Omental fat pad (tissue), 4 donors: Measurements from ENCODE around the gene CHMP1A. TPM values are rescaled to one million over a fixed set of nuclear protein-coding genes. Genes with fewer than 3 reads are reported as not detected.

ENCODE experiments used
- ATAC-seq: fragments of 150-250 bp; one replicate; pipeline ENCODE4 v1.9.1; 2016; ENCODE audit warnings: mild to moderate bottlenecking, moderate library complexity; ENCODE audit not compliant: low FRiP score
- DNase-seq: peaks from one replicate; pipeline ENCODE4 v3.0.0-alpha.2; 2019; ENCODE audit warnings: low spot score
- total RNA-seq, 4 donors: library from RNA; depleted of rRNA; stranded (reverse); fragments of >200 nt; gene quantifications; one replicate each; pipeline ENCODE4 v1.1.0, GENCODE V29; 2016
- TF ChIP-seq, protein P1 (sequence below), 3 donors: fragments of 450-650 bp; IDR thresholded peaks; one replicate each; pipeline ENCODE4 v1.5.1; 2016 to 2017; ENCODE audit warnings: antibody characterized with exemption in 3 of 3, mild to moderate bottlenecking in 3 of 3, moderate library complexity in 2 of 3

Gene CHMP1A
- total RNA-seq, 4 donors from 2014 or later: 45.7 to 78.1 (median 67.7) TPM

DNA sequence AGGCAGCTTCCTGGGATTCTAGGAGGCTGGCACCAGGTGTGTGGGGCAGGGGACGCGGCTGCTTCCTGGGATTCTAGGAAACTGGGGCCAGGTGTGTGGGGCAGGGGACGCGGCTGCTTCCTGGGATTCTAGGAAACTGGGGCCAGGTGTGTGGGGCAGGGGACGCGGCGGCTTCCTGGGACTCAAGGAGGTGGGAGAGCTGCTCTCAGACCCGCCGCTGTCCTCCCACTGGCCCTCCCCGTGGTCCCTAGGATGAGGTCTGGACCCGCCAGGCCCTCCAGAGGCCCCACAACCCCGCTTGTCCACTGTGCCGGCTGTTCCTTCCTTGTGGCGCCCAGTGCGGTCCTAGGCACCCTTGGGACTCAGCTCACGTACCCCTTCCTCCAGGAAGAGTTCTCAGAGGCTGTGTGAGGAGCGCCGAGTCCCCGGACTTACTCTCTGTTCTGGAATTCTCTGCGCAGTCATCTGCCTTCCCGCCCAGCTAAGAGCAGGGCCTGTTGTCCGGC is 43.5 kb downstream of the CHMP1A start:
- no peak for ATAC-seq
- no peak for DNase-seq
- TF ChIP-seq, protein P1, sequence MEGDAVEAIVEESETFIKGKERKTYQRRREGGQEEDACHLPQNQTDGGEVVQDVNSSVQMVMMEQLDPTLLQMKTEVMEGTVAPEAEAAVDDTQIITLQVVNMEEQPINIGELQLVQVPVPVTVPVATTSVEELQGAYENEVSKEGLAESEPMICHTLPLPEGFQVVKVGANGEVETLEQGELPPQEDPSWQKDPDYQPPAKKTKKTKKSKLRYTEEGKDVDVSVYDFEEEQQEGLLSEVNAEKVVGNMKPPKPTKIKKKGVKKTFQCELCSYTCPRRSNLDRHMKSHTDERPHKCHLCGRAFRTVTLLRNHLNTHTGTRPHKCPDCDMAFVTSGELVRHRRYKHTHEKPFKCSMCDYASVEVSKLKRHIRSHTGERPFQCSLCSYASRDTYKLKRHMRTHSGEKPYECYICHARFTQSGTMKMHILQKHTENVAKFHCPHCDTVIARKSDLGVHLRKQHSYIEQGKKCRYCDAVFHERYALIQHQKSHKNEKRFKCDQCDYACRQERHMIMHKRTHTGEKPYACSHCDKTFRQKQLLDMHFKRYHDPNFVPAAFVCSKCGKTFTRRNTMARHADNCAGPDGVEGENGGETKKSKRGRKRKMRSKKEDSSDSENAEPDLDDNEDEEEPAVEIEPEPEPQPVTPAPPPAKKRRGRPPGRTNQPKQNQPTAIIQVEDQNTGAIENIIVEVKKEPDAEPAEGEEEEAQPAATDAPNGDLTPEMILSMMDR (IDR thresholded peaks at IDR 0.05): no peak

DNA sequence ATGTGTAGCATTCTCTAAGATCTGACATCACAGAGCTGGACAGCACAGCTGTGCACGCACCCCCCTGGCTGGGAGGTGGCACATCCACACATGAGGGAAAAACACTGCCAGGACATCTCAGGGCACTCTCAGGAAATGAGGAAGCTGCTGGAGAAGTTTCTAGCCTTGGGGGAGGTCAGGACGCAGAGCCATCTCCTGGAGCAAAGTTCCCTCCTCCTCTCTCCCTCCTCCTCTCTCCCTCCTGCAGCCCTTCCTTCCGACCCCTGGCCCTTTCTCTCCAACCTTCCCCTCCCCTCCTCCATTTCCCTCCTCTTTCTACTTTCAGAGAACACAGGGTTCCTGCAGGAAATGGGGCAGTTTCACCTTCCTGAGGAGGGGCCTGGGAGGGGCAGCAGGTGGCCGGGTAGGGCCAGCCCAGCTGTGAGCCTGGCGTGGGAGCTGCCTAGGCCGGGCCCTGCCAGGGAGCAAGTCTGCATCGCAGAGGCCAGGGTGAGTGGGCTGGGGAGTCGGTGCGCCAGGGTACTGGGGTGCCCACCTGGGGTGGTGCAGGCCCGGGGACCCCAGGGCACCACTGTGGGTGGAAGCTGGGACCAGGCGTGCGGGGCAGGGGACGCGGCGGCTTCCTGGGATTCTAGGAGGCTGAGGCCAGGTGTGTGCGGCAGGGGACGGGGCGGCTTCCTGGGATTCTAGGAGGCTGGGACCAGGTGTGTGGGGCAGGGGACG is 44.1 kb downstream of the CHMP1A start, which contains the start of gene DPEP1:
Gene DPEP1, plus strand, starts transcription at position 412 of the 723 bp plus-strand sequence. CDS start 16,769 bp downstream, outside the sequence.
- DNase-seq (no peak), ATAC-seq (no peak)
- TF ChIP-seq, protein P1 (IDR thresholded peaks at IDR 0.05): no peak

DNA sequence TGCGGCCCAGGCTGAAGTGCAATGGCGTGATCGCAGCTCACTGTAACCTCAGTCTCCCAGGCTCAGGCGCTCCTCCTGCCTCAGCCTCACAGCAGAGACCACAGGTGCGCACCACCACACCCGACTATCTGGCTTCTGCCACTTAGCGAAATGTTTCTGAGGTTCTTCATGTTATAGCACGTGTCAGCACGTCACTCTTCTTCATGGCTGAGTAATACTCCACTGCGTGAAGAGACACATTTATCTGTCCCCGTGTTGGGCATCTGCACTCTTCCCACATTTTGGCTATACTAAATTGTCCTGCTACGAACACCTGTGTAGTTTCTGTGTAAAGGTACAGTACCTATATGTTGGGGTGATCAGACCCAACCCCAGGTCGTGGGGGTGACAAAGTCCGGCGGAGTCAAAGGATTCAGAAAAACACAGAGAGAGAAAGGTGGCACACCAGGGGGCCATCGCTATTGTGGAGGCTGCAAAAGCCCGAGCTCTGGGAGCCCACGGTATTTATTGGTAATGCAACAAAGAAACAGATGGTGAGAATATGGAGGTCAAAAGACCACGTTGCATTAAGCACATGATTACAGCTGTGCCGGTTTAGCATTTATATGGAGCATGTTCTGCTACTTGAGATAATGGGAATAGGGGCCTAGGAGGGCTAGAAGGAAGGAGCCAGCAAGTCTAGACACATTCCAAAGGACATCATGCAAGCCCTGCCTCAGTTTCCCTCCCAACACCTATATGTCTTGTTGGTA is 44.9 kb downstream of the CHMP1A start:
- TF ChIP-seq, protein P1 (IDR thresholded peaks at IDR 0.05): no peak
- no peak for DNase-seq
- no peak for ATAC-seq

DNA sequence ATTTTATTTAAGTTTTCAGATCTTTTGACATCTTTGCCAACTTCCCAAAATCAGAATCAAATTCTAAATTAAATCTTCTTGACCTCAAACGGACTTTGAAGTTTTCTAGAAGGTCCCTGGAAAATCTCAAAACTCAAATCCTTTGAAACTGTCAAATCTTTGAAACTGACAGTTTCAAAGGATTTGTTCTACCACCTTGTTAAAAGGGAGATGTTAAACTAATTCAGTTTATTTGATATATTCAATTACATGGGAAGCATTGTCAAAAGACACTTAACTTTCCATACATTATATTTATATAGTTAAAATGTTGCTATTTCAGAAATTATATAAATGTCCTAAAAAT is 47.4 kb downstream of the CHMP1A start:
- ATAC-seq (no peak), DNase-seq (no peak)
- TF ChIP-seq, protein P1 (IDR thresholded peaks at IDR 0.05): no peak

DNA sequence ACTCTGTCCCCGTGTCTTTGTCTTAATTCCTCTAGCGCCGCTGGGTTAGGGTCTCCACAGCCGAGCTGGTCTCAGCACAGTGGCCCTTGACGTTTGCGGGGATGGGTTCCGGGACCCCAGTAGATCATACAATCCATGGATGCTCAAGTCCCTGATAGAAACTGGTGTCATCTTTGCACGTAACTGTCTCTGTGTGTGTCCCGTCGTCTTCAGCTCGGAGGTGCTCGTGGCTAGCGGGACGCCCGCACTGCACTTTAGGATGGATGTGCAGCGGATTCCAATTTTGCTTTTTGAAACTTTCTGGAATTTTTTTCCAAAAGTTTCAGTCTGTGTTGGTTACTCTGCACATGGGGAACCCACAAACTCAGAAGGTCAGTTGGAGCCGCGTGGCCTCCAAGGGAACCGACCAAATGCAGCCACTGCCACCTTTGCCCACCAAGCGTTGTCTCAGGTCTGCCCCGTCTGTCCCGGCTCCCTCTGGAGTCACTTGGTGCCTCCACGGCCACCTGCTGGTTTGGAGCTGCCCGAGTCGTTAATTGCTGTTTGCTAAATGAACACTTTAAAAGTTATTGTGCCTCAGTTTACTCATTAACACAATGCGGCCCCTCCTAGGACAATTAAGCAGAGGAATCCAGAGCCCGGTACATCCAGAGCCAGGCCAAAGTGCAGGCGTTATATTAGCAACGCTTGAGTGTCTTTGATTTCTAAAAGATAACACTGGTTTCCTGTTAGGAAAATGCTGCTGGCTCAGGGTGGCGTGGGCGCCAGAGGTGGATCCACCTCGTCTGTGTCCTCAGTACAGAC is 49.4 kb downstream of the CHMP1A start:
- ATAC-seq: no peak

DNA sequence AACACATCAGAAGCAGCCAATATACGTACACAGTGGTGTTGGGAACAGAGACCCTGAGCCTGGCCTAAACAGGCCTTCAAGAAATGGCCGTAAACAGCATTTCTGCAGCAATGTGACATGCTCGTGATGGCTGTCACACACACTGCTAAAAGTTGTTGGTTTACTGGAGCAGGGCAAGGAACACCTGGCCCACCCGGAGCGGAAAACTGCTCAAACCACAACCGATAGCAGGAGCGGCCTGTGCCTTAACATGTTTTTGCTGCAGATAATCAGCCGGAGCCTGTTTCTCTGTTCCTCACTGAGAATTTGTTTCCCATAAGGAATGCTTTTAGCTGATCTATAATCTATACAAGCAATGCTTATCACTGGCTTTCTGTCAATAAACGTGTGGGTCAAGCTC is 50.1 kb downstream of the CHMP1A start:
- DNase-seq: no peak
- TF ChIP-seq, protein P1 (IDR thresholded peaks at IDR 0.05): no peak
- ATAC-seq: no peak

More for the DNA sequence above, 49.4 kb downstream of the CHMP1A start:
- TF ChIP-seq, protein P1 (IDR thresholded peaks at IDR 0.05): no peak
- DNase-seq: no peak
